GM18499 (cell line): ENCODE data around the gene NAB2.
"Not testable (repeated sequence)": the region's sequence is repeated elsewhere in the genome, so short reads cannot be mapped to it uniquely, and the experiment has no call there.

ENCODE experiments used
- ATAC-seq: cut with Tn5 transposase; IDR thresholded peaks from one replicate; pipeline ENCODE4 v1.9.1; 2021; ENCODE audit warnings: moderate number of reproducible peaks; ENCODE audit not compliant: insufficient read depth, unreplicated experiment

NAB2 gene

DNA sequence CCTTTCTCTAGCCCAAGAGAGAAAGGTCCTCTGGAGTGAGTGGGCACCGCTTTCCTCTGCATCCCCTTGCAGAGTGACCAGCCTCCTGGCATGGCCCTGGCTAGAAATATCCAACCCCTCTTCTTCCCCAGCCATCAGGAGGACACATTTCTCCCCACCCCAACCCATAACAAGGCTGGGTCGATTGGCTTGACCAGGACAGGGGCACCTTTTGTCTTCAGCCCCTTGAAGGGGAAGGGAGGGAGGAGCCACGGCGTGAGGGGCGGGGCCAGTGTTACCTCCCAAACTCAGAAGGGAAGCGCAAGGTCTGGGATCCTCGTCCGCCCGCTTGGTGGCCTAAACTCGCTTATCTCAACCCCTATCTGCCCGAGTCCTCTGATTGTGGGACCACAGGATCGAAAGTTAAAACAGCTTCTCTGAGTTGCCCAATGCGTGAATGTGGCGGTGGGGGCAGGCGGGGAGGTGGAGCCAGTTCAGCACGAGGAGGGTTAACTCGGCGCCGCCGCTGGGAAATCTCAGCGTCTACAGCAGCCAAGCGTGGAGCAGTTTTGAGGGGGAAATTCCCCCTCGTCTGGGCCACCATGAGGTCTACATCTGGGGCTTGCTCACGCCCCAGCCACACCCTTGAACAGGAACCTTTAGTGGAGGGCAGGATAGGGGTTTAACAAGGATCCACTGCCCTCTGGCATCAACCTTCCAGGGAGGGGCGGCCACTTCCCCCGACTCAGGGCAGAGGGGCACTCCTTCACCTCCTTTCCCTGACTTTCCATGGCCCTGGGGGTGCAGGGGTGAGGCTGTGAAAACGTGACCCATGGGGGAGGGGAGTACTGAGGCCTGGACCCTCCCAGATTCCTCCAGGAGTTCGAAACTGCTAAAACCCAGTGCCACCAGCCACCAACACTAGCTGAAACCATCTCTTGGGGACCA is 21.5 kb downstream of the NAB2 start:
- no peak for ATAC-seq

DNA sequence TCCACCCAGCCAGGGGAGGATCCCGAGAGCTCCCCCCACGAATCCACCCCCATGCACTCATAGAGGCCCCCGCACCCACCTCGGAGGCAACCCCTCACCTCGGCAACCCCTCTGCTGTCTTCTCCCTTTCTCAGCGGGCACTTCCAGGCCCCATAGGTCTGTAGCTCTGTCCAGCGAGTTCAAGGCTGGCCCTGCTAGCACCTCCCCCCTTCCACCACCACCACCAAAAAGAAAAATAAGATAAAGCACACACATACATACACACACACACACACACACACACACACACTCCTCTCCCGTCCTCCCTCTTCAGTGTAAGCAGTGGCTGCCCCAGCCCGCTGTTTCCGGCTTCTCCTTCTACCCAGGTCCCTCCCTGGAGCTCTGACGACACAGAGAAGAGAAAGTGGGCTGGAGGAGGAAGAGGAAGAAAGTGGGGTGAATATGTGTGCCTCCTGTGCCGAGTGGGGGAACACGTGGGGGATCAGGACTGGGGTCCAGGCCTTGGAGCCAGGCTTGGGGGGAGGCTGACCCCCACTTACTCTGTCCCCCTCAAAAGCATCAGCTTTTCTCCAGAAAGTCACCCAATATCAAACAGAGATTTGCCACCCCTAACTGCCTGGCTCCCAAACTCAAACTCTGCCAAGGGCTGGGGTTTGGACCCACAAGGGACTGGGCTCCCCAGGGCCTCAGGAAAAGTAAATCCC is 22.3 kb downstream of the NAB2 start, which contains the start of gene STAT6:
TSS of gene STAT6 (minus strand) at position 332 of the 704 bp plus-strand sequence. CDS start 3,084 bp downstream, outside the sequence.
- ATAC-seq = no peak

DNA sequence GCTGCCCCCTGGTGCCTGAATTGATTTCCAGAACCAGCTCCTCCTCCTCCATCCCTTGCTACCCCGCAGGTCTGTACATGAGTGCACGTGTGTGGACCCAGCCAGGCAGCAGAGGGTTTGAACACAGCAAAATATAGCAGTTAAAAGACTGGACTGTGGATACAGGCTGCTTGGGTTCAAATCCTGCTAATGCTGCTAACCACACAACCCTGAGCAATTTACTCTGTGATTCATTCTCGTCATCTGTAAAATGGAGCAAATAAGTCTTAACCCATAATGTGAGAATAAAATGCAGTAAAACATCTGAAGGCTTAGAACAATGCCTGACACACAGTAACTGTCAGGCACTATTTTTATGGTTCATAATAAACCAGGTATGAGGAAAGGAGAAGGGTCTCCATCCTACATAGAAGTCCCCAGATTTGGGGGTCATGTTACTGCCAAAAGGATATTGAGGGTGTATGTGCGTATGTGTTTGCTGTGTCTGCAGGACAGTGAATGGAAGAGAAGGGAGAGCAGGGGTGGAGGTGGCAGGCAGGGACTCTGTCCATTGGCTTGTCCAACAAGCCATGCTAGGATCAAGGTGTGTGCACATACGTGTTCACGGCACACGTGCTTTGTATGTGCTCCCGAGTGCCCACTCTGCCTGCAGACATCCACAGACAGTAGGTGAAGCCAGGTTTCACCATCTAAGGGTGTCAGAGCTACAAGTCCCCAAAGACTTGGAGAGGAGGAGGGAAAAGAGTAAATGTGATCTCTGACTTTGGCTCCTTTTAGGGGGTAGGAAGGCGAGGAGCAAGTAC is 23.8 kb downstream of the NAB2 start:
- ATAC-seq = no peak

DNA sequence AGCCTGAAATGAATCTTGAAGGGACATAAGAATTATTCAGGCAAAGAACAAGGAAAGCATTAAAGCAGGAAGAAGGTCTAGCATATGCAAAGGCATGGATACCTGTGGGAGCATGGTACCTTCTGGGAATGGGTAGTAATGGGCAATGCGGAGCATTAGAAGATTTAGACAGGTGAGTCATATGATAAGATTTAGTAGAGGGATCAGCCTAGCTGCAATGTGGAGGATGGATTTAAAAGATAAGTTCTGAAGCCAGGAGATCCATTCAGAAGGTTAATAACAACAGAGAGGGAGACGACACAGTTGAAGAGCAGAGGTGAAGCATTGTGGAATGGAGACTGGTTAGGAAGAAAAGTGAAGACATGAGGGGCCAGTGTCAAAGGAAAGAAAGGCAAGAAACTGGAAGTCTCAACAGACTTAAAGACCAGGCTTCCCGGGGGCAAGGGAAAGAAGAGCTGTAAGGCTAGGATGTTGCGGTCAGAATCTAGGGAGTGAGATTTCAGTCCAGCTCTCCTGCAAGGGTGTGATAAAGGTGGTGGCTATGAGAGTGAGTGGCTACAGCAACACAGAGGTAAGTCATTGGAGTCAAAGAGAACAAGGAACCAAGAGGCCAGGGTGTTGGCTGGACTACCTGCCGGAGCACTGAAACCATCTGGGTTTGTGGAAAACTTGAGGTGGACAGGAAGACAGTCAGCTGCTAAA is 27.8 kb downstream of the NAB2 start:
- no peak for ATAC-seq

DNA sequence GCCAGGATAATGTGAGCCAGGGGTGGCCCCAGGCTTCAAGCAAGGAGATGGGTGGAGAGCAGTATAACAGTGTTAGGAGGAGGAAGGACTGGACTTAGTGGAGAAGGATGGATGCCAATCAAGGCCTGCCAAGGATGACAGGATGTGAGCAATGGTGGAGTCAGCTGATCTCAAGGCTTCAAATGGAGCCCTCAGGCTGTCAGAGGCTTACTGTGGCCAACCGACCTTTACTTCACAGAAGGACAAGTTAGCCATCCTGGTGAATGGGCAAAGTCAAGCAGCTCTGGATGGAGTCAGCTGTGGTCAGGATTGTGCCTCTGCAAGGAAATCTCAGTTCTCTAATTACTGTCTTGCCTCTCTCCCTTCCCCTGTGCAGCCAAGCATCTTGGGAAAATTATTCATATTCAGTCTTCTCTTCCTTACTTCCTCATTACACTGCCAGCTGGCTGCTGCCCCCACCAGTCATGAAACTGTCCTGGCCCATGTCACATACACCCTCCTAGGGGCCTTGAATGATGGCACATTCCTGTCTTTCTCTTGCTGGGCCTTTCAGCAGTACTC is 29.9 kb downstream of the NAB2 start:
- ATAC-seq = no peak

DNA sequence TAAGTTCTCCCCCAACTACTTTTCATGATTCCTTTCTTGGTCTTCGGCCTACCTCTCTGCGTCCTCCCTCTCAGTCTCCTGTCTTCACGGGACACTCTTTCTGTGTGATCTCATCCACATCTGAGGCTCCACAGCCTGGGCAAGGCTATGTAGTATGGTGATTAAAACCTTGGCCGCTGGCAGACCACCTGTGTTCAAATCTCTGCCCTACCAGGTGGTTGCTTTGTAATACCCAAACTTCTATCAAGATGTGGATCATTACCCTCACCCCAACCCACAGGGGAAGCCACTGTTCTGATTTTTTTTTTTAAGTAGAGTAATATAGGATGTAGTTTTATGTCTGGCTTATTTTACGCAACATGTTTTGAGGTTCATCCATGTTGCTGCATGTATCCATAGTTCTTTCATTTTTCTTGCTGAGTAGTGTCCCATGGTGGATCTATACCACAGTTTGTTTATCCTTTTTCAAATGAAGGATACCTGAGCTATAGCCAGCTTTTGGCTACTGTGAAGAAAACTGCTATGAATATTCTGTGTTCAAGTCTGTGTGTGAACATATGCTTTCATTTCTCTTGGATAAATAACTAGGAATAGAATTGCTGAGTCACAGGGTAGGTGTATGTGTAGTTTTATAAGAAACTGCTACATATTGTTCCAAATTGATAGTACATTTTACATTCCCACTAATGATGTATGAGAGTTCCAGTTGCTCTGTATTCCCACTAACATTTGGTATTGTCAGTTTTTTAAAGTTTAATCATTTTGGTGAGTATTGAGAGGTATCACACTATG is 30.6 kb downstream of the NAB2 start:
- ATAC-seq = no peak

DNA sequence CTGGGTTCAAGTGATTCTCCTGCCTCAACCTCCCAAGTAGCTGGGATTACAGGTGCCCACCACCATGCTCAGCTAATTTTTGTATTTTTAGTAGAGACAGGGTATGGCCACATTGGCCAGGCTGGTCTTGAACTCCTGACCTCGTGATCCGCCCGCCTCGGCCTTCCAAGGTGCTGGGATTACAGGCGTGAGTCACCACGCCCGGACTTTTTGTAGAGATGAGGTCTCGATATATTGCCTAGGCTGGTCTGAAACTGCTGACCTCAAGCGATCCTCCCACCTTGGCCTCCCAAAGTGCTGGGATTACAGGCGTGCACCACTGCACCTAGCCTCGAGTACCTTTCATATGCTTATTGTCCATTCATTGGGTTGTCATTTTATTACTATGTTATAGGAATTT is 31.8 kb downstream of the NAB2 start:
- ATAC-seq = not testable (repeated sequence)

DNA sequence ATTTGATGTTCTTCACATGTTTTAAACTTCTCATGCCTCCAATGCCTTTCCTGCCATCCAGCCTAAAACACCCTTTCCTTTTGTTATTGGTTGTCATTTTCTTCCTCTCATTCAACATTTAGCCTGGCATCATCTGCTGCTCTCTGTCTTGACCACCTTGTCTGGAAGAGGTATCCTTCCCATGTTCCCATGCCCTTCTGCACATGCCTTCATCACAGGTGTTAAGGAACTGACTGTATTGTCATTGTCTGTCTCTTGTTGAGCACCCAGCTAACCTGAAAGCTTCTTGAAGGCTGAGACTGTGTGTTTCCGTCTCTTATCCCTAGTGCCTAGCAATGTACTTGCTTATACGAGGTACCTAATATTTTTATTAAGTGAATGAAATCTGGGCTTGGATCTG is 34.9 kb downstream of the NAB2 start:
- no peak for ATAC-seq

DNA sequence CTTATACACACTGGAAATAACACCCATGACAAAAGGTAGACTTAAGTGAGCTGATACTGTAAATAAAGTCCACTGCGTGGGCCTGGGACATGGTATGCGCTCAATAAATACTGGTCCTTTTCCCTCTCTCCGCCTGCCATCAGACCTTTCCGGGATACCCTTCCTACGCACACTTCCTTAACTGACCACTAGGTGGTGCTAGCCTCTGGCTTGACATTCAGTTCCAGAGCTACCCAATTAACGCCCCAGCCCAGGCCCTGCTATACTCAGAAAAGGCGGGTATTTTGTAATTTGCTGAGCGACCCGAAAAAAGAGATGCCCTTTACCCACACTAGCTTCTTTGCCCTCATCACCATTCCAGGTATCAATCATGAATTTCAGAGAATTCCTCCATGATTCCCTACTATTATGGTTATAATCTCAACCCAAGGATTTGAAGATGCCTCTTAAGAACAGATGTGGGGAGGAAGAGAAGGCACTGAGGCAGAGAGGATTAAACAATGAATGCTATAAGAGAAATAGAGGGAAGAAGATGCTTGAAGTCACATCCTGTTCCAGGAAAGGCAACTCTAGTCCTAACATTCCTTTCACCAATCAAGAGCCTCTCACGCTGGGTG is 35.5 kb downstream of the NAB2 start:
- no peak for ATAC-seq

DNA sequence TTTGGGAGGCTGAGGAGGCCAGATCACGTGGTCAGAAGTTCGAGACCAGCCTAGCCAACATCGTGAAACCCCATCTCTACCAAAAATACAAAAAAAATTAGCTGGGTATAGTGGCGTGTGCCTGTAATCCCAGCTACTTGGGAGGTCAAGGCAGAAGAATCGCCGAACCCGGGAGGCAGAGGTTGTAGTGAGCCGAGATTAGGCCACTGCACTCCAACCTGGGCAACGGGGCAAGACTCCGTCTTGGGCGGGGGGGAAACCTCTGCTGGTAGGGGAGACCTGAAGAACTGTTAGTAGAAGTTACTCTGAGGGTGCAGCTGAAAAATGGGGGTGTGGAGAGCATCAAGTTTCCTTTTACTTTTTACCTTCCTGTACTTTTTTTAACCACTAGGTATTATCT is 37.1 kb downstream of the NAB2 start:
- no peak for ATAC-seq

DNA sequence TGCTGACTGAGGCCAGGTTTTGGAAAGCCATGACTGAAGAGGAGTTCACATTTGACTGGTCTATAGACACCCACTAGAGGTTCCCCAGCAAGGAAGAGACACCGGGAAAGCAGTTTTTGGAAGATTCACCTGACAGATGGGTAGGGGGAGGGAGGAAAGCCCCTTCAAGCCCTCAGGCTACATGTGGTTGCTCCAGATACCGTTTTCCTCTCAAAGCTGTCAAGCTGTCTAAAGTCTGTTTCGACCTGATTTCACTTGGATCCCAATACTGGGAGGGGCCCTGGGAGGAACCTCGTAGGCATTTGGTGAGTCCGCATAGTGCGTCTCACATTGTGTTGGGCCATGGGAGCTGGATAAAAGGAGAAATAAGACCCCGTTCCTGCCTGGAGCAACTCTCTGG is 37.6 kb downstream of the NAB2 start:
- ATAC-seq = no peak

DNA sequence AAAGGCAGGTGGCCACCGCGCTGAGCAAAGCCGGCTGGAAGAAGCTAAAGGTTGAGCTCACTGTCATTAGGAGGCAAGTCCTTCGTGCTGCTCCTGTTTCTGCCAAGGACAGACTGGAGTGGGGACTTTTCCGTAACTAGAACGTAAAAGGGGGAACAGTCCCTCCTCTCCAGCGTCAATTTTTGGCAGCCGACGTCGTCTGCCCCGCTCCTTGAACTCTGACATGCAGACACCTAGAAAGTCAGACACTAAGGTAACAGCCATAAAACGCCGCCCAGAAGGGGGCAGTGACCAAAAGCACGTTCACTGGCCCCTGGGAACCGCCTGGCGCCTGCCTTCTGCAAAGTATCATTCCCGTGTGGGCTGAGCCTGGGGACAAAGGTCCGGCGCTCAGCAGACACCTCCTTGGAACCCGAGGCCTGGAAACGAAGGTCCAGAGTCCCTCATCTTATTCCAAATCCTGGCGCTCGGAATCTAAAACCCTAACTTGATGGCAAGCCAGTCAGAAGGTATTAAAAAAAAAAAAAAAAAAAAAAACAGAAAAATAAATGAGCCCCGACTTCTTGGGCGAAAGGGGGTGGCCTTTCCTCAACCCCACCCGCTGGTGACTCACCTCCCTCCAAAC is 38.3 kb downstream of the NAB2 start:
- no peak for ATAC-seq

DNA sequence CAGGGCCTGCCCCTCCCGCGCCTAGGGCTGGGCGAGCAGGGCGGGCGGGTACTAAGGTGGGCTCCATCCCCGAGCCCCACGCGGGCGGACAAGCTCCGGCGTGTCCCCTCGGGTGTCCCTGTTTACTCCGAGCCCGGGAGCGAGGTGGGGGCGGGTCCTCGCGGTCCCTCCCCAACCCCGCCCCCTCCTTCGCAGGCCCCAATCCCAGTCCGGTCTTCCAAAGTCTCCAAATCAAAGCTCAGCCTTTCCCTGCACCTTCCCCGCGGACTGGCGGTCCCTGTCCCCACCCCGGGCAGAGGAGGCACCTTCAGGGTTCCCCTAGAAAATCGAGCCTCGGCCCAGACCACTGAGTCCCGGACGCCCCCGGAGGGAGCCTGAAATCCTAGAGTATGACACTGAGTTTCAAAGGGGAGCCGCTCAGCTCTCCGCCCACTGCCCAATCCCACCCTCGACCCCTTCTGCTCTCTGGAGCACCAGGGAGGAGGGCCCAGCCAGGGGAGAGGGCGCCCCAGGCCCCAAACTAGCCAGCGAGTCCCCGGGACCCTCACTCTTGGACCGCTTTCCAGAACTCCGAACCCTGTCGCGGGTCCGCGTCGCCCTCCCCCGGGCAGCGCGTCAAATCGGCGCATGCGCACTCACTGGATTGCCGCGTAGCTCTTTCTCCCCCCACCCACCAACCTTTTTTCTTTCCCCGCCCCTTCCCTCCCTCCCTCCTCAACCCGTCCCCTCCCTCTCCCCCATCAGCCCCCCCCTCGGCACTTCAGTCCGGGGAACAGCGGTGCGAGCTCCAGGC is 39.0 kb downstream of the NAB2 start, which contains the start of gene LRP1:
TSS of gene LRP1 (plus strand) at position 758 of the 793 bp plus-strand sequence. CDS start 482 bp downstream, outside the sequence.
- no peak for ATAC-seq

DNA sequence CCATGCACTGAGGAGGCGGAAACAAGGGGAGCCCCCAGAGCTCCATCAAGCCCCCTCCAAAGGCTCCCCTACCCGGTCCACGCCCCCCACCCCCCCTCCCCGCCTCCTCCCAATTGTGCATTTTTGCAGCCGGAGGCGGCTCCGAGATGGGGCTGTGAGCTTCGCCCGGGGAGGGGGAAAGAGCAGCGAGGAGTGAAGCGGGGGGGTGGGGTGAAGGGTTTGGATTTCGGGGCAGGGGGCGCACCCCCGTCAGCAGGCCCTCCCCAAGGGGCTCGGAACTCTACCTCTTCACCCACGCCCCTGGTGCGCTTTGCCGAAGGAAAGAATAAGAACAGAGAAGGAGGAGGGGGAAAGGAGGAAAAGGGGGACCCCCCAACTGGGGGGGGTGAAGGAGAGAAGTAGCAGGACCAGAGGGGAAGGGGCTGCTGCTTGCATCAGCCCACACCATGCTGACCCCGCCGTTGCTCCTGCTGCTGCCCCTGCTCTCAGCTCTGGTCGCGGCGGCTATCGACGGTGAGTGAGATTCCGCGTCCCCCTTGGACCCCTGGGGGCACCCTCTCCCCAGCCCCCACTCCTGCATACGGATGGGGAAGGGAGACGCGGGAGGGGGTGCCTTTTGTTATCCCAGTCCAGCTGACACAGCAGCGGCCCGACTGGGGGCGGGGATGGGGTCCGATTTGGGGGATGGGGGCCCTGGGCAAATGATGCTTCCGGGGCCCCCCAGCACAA is 39.8 kb downstream of the NAB2 start:
- no peak for ATAC-seq

DNA sequence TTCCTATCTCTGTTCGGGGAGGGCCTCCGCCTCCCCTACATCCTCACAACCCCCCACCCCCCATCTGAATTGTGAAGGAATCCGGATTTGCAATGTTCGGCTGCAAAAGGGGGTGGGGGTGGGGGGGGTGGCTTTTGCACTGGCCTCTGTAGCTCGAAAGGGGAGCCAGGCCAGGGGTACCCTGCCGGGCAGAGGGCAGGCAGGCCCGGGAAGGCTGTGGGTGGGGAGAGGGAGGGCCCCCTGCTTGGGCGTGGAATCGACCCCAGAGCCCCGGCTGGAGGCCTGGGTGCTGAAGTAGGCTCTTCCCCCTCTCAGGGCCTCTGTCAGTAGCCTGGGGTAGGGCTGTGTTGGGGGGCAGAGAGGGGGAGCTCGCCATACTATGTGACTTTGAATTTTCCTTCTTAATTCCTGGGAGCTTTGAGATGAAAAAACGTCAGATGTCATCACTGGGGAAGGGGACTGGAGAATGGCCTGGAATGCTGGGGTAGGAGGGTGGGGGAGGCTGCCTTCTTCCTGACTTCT is 40.5 kb downstream of the NAB2 start:
- ATAC-seq = no peak

DNA sequence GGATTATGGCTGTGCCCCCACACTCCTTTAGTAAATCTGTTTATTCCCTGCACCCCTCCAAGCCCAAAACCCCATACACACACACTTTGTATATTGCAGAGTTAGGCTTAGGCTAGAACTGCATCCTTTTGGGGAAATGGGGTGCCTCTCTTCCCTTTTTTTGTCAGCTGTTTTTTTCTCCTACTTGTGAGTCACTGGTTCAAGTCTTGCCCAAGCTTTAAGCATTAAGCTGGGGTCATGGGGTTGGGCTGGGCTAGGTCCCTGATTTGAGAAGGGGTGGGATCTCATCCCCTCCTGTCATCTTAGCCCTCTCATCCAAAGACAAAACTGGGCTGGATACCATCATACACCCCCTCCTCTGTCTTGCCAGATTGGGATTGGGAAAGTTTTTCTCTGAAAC is 41.0 kb downstream of the NAB2 start:
- no peak for ATAC-seq
